Measurements from ENCODE around the gene MORN4. TPM values are rescaled to one million over a fixed set of nuclear protein-coding genes. Genes with fewer than 3 reads are reported as not detected.
"Not testable (repeated sequence)": the region's sequence is repeated elsewhere in the genome, so short reads cannot be mapped to it uniquely, and the experiment has no call there.

MORN4 gene
- total and polyA plus RNA-seq, 3 experiments from 2014 or later, result 1.7 to 3.1 (median 2.7) TPM

- Histone ChIP-seq H3K36me3 (ENCODE audit: insufficient read depth, low read length) (peaks cover 17% of the 10 kb centered on the region), H3K27me3 (ENCODE audit: insufficient read depth, low read length, poor library complexity, severe bottlenecking) (no peaks in the 10 kb centered on the region), H3K9me3 (ENCODE audit: low read length) (no peaks in the 10 kb centered on the region), H3K27ac (ENCODE audit: low read depth, low read length) (peak overlapping the region; percentile 60), H3K4me1 (ENCODE audit: insufficient read depth, low read length) (peaks cover 13% of the 10 kb centered on the region), H3K4me3 (ENCODE audit: low read length) (peak overlapping the region; percentile 20)
- peak overlapping the region; percentile 5 to 82 (median 66) for H3K4me3 Mint-ChIP-seq
- peak; percentile 4 to 59 (median 21) for DNase-seq
- peaks cover 22 to 31% (median 24%) of the 10 kb centered on the region in 3 donors for H3K4me1 Mint-ChIP-seq
- ChIA-PET CTCF (interaction anchor here (0.8 to 1.4 kb wide), 4 partner anchors 24 to 204 kb away, joined by 3 to 5 read pairs (median 3); partner anchors contain the start of gene AVPI1), POLR2A (interaction anchor here (1.0 to 1.7 kb wide), 2 partner anchors 9 to 38 kb away, joined by 5 to 8 read pairs; partner anchors contain the start of genes AVPI1 and PI4K2A)
- peaks cover 6 to 55% (median 17%) of the 10 kb centered on the region in 3 donors for H3K36me3 Mint-ChIP-seq
- H3K27ac Mint-ChIP-seq, result peak overlapping the region; percentile 70 to 92 (median 87)
- no peaks in the 10 kb centered on the region for H3K9me3 Mint-ChIP-seq
- no peaks in the 10 kb centered on the region for H3K27me3 Mint-ChIP-seq
These were observed 15.5 kb upstream of the MORN4 start for GRCh38 chr10:97648562-97649404.

- Histone ChIP-seq H3K9me3 (ENCODE audit: low read length) (no peaks in the 10 kb centered on the region), H3K27me3 (ENCODE audit: insufficient read depth, low read length, poor library complexity, severe bottlenecking) (no peaks in the 10 kb centered on the region), H3K36me3 (ENCODE audit: insufficient read depth, low read length) (peaks cover 10% of the 10 kb centered on the region), H3K27ac (ENCODE audit: low read depth, low read length) (no peak overlapping the region), H3K4me1 (ENCODE audit: insufficient read depth, low read length) (peaks cover 13% of the 10 kb centered on the region), H3K4me3 (ENCODE audit: low read length) (no peak overlapping the region)
- POLR2A ChIA-PET, result interaction anchor here (0.6 kb wide), 1 partner anchor 35 kb away, joined by 3 read pairs; no protein-coding TSS in a partner anchor
- Mint-ChIP-seq H3K9me3 (no peaks in the 10 kb centered on the region), H3K27ac (peak overlapping the region in 7 of 8 donors; percentile 42 to 92 (median 74)), H3K36me3 (peaks cover 0 to 47% (median 13%) of the 10 kb centered on the region in 3 donors), H3K4me1 (peaks cover 32 to 41% (median 36%) of the 10 kb centered on the region in 3 donors), H3K4me3 (peak overlapping the region in 1 of 7 donors; percentile 26), H3K27me3 (no peaks in the 10 kb centered on the region)
- CTCF ChIA-PET, result interaction anchor here (1.4 to 2.0 kb wide), 2 partner anchors 39 to 86 kb away, joined by 5 read pairs; partner anchors contain the start of gene AVPI1
- DNase-seq, result no peak
These were observed 14.3 kb upstream of the MORN4 start for GRCh38 chr10:97647556-97647955.

- H3K4me1 ChIP-seq (ENCODE audit: insufficient read depth, low read length), result peaks cover 28% of the 10 kb centered on the region
- no peaks in the 10 kb centered on the region for H3K9me3 ChIP-seq (ENCODE audit: low read length)
- no peak overlapping the region for H3K4me3 ChIP-seq (ENCODE audit: low read length)
- Mint-ChIP-seq H3K36me3 (peaks cover 0 to 34% (median 9%) of the 10 kb centered on the region in 3 donors), H3K27ac (peak overlapping the region in 1 of 8 donors; percentile 22), H3K9me3 (no peaks in the 10 kb centered on the region), H3K27me3 (no peaks in the 10 kb centered on the region), H3K4me1 (peaks cover 46 to 55% (median 54%) of the 10 kb centered on the region in 3 donors), H3K4me3 (peak overlapping the region in 1 of 7 donors; percentile 51)
- no peak for DNase-seq
- no peaks in the 10 kb centered on the region for H3K36me3 ChIP-seq (ENCODE audit: insufficient read depth, low read length)
- H3K27me3 ChIP-seq (ENCODE audit: insufficient read depth, low read length, poor library complexity, severe bottlenecking), result no peaks in the 10 kb centered on the region
- CTCF ChIA-PET, result no interaction called here
- H3K27ac ChIP-seq (ENCODE audit: low read depth, low read length), result no peak overlapping the region
- POLR2A ChIA-PET, result no interaction called here
These were observed 11.6 kb upstream of the MORN4 start for GRCh38 chr10:97644936-97645335.

GRCh38 chr10:97643441-97643985, 10.2 kb upstream of the MORN4 start:
- Mint-ChIP-seq H3K9me3 (no peaks in the 10 kb centered on the region), H3K36me3 (peaks cover 0 to 34% (median 8%) of the 10 kb centered on the region in 3 donors), H3K4me3 (peak overlapping the region in 6 of 7 donors; percentile 41 to 94 (median 66)), H3K27ac (peak overlapping the region in 6 of 8 donors; percentile 18 to 82 (median 42)), H3K4me1 (peaks cover 37 to 45% (median 44%) of the 10 kb centered on the region in 3 donors), H3K27me3 (no peaks in the 10 kb centered on the region)
- Histone ChIP-seq H3K4me1 (ENCODE audit: insufficient read depth, low read length) (peaks cover 21% of the 10 kb centered on the region), H3K27me3 (ENCODE audit: insufficient read depth, low read length, poor library complexity, severe bottlenecking) (no peaks in the 10 kb centered on the region), H3K27ac (ENCODE audit: low read depth, low read length) (no peak overlapping the region), H3K9me3 (ENCODE audit: low read length) (no peaks in the 10 kb centered on the region), H3K4me3 (ENCODE audit: low read length) (no peak overlapping the region), H3K36me3 (ENCODE audit: insufficient read depth, low read length) (no peaks in the 10 kb centered on the region)
- DNase-seq, result no peak
- CTCF ChIA-PET, result no interaction called here
- POLR2A ChIA-PET, result no interaction called here

GRCh38 chr10:97642471-97643159, 9.3 kb upstream of the MORN4 start:
- Mint-ChIP-seq H3K27ac (peak overlapping the region in 3 of 8 donors; percentile 29 to 82 (median 54)), H3K36me3 (peaks cover 0 to 32% (median 8%) of the 10 kb centered on the region in 3 donors), H3K4me1 (peaks cover 34 to 40% (median 37%) of the 10 kb centered on the region in 3 donors), H3K4me3 (peak overlapping the region; percentile 44 to 99 (median 96))
- H3K27me3 Mint-ChIP-seq; H3K9me3 ChIP-seq (ENCODE audit: low read length); H3K27ac ChIP-seq (ENCODE audit: low read depth, low read length); H3K36me3 ChIP-seq (ENCODE audit: insufficient read depth, low read length); H3K27me3 ChIP-seq (ENCODE audit: insufficient read depth, low read length, poor library complexity, severe bottlenecking); CTCF ChIA-PET; H3K9me3 Mint-ChIP-seq; DNase-seq; H3K4me3 ChIP-seq (ENCODE audit: low read length): not testable (repeated sequence)
- H3K4me1 ChIP-seq (ENCODE audit: insufficient read depth, low read length), result peaks cover 18% of the 10 kb centered on the region
- POLR2A ChIA-PET, result interaction anchor here (0.8 kb wide), 1 partner anchor 223 kb away, joined by 3 read pairs; no protein-coding TSS in a partner anchor

GRCh38 chr10:97640868-97641811, 7.8 kb upstream of the MORN4 start:
- ChIA-PET POLR2A (interaction anchor here (1.0 to 1.3 kb wide), 2 partner anchors 46 to 95 kb away, joined by 4 read pairs; partner anchors contain the start of gene AVPI1), CTCF (interaction anchor here (0.9 kb wide), 1 partner anchor 151 kb away, joined by 3 read pairs; no protein-coding TSS in a partner anchor)
- Mint-ChIP-seq H3K4me1 (peaks cover 28 to 36% (median 30%) of the 10 kb centered on the region in 3 donors), H3K9me3 (no peaks in the 10 kb centered on the region), H3K27ac (peak overlapping the region; percentile 83 to 99 (median 90)), H3K4me3 (peak overlapping the region; percentile 94 to 99 (median 96)), H3K36me3 (peaks cover 0 to 23% (median 5%) of the 10 kb centered on the region in 3 donors), H3K27me3 (no peaks in the 10 kb centered on the region)
- Histone ChIP-seq H3K27ac (ENCODE audit: low read depth, low read length) (peak overlapping the region; percentile 65), H3K27me3 (ENCODE audit: insufficient read depth, low read length, poor library complexity, severe bottlenecking) (no peaks in the 10 kb centered on the region), H3K4me1 (ENCODE audit: insufficient read depth, low read length) (peaks cover 18% of the 10 kb centered on the region), H3K9me3 (ENCODE audit: low read length) (no peaks in the 10 kb centered on the region), H3K36me3 (ENCODE audit: insufficient read depth, low read length) (no peaks in the 10 kb centered on the region), H3K4me3 (ENCODE audit: low read length) (peak overlapping the region; percentile 78)
- DNase-seq, result peak in 4 of 5 donors; percentile 2 to 50 (median 6)
